Gastroesophageal sphincter (tissue), 3 donors: ENCODE measurements around the gene NFATC3.

Experiments
- POLR2AphosphoS5 ChIP-seq: sonication (generic); formaldehyde crosslinking; IDR thresholded peaks from one replicate; pipeline ENCODE4 v1.6.1; 2017; ENCODE audit warnings: antibody characterized with exemption
- TF ChIP-seq, protein P1 (sequence below), 4 experiments: fragments of 200-600 bp in 2 of 4; fragments of 450-650 bp in 2 of 4; sonication (generic) in 1 of 4; IDR thresholded peaks; one replicate each; pipeline ENCODE4 v1.5.1; 2017 to 2019; ENCODE audit warnings: antibody characterized with exemption in 4 of 4, mild to moderate bottlenecking in 2 of 4, moderate library complexity in 2 of 4

DNA sequence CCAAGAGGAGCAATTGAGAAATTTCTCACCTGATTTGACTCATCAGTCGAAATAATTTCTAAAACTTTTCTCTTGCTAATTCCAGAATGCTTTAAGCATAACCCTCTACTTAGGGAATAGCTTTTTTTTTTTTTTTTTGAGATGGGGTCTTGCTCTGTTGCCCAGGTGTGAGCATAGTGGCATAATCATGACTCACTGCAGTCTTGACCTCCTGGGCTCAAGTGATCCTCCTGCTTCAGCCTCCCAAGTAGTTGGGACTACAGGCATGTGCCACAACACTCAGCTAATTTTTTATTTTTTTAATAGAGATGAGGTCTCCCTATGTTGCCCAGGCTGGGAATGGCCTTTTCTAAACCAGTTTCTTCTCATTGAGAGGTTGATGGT, 13.7 kb upstream of the NFATC3 start:
- TF ChIP-seq, protein P1, sequence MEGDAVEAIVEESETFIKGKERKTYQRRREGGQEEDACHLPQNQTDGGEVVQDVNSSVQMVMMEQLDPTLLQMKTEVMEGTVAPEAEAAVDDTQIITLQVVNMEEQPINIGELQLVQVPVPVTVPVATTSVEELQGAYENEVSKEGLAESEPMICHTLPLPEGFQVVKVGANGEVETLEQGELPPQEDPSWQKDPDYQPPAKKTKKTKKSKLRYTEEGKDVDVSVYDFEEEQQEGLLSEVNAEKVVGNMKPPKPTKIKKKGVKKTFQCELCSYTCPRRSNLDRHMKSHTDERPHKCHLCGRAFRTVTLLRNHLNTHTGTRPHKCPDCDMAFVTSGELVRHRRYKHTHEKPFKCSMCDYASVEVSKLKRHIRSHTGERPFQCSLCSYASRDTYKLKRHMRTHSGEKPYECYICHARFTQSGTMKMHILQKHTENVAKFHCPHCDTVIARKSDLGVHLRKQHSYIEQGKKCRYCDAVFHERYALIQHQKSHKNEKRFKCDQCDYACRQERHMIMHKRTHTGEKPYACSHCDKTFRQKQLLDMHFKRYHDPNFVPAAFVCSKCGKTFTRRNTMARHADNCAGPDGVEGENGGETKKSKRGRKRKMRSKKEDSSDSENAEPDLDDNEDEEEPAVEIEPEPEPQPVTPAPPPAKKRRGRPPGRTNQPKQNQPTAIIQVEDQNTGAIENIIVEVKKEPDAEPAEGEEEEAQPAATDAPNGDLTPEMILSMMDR (IDR thresholded peaks at IDR 0.05): no peak
- TF ChIP-seq POLR2AphosphoS5: no peak
